ENCODE data around the gene CRNN. TPM values are rescaled to one million over a fixed set of nuclear protein-coding genes. Genes with fewer than 3 reads are reported as not detected.

The CRNN gene
- total RNA-seq, 1 donor = not detected

GRCh38 chr1:152457561-152457960 is 43.5 kb upstream of the CRNN start:
- TF ChIP-seq CTCF (IDR thresholded peaks at IDR 0.05; ENCODE audit: insufficient read depth, low read depth, low read length) = no peak

GRCh38 chr1:152457071-152457470 is 43.0 kb upstream of the CRNN start:
- TF ChIP-seq CTCF (IDR thresholded peaks at IDR 0.05; ENCODE audit: insufficient read depth, low read depth, low read length) = no peak
- H3K4me3 ChIP-seq (ENCODE audit: low read depth, low read length) = no peak overlapping the region
- no peak for DNase-seq (ENCODE audit: low read depth)

More at GRCh38 chr1:152457561-152457960, 43.5 kb upstream of the CRNN start:
- no peak for DNase-seq (ENCODE audit: low read depth)
- H3K4me3 ChIP-seq (ENCODE audit: low read depth, low read length) = no peak overlapping the region

- no peak for DNase-seq (ENCODE audit: low read depth)
- peak; percentile 8 for TF ChIP-seq CTCF (IDR thresholded peaks at IDR 0.05; ENCODE audit: insufficient read depth, low read depth, low read length)
- no peak overlapping the region for H3K4me3 ChIP-seq (ENCODE audit: low read depth, low read length)
Measured at GRCh38 chr1:152451254-152451653, 37.2 kb upstream of the CRNN start.

DNA sequence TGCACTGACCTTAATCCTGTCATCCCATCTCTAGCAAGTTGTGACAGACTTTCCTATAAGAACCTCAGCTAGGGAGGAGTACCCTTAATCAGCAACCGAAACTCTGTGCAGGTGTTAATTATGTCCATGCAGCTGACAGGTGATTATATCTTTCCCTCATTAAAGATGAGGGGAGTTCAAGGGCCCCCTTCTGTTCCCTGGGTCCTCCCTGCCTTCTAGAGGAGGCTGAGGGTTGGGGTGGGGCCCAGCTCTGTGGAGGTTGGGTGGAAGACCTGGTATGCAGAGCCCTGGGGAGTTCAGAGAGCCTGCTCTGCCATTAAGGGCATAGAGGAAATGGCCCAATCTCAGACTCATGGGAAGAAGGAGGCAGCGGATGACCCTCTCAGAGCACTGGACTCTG is 35.6 kb upstream of the CRNN start:
- no peak for DNase-seq (ENCODE audit: low read depth)
- TF ChIP-seq CTCF (IDR thresholded peaks at IDR 0.05; ENCODE audit: insufficient read depth, low read depth, low read length) = no peak
- no peak overlapping the region for H3K4me3 ChIP-seq (ENCODE audit: low read depth, low read length)

DNA sequence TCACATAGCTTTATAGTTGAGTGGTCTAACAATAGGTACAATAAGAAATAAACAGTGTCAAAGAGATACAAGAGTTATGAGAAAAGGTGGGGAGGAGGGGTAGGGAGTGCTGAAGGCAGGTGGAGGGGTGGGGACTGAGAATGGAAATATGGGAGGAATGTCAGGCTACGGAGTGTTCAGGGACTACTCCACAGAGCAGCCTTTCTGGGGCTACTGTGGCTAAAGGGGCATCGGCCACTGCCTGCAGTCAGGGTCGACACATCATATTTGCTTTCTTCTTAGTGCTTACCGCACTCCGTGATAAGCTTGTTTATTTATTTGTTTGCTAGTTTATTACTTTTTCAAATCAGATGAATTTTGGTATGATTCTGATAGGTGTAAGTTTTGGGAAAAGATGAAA is 34.4 kb upstream of the CRNN start:
- H3K4me3 ChIP-seq (ENCODE audit: low read depth, low read length) = no peak overlapping the region
- no peak for DNase-seq (ENCODE audit: low read depth)
- TF ChIP-seq CTCF (IDR thresholded peaks at IDR 0.05; ENCODE audit: insufficient read depth, low read depth, low read length) = no peak

GRCh38 chr1:152448095-152448494 is 34.0 kb upstream of the CRNN start:
- DNase-seq (ENCODE audit: low read depth) = no peak
- no peak overlapping the region for H3K4me3 ChIP-seq (ENCODE audit: low read depth, low read length)
- TF ChIP-seq CTCF (IDR thresholded peaks at IDR 0.05; ENCODE audit: insufficient read depth, low read depth, low read length) = no peak

- no peak for TF ChIP-seq CTCF (IDR thresholded peaks at IDR 0.05; ENCODE audit: insufficient read depth, low read depth, low read length)
- no peak overlapping the region for H3K4me3 ChIP-seq (ENCODE audit: low read depth, low read length)
- no peak for DNase-seq (ENCODE audit: low read depth)
Measured at GRCh38 chr1:152447484-152447883, 33.4 kb upstream of the CRNN start.
